Superior temporal gyrus (tissue), 1 donor: ENCODE data around the gene FAM50B.

Experiments
- DNase-seq: peaks from one replicate; pipeline ENCODE4 v3.0.0-alpha.2; 2016; ENCODE audit errors: extremely low spot score

FAM50B gene

DNA sequence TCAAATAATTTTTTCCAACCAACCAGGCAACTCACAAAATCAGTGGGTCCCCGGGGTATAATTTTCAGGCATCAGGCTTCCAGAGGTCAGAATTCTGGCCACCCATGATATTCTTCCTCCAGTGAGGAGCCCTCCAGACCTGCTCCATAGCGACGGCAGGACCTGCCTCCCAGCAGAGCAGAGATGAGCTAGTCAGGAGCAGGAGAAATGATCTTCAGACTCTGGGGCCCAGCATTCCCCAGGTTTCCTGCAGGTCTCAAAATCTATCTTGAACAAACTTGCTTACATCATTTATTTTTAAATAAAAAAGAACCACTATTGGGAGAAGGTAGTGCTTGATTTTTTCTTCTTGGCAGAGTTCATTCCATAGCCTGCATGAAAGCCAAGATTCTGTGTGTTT, 44.7 kb downstream of the FAM50B start:
- no peak for DNase-seq

DNA sequence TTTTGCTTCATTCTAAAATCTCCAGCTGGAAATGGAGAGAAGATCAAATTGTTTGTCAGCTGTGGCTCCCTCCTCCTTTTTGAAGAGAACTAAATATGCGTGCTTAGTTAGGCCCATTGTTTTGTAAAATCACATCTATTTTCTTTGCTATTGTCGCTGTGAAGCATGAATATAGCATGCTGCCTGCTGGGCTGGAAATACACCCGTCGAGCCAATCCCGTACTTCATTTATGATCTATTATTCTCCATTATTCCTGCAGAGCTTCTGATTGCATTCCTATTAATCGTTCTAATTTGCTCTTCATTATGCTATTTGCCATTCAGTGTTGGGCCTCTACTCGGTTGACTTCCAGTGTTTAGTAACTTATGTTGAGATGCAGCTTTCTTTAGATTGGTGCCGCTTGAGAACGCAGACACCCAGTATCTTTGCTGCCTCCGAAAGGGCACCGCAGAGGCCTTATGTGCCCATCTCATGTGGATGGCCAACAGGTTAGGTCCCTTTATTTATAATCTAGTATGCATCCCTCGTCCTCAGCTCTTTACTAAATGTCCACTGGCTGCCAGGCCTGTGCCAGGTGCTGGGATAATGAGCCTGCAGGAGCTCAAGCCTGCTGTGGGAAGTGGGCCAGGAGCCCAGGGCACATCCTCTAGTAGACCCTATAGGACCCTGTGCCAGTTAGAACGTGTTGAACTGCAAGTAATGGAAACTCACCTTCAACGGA, 45.6 kb downstream of the FAM50B start:
- DNase-seq: no peak

DNA sequence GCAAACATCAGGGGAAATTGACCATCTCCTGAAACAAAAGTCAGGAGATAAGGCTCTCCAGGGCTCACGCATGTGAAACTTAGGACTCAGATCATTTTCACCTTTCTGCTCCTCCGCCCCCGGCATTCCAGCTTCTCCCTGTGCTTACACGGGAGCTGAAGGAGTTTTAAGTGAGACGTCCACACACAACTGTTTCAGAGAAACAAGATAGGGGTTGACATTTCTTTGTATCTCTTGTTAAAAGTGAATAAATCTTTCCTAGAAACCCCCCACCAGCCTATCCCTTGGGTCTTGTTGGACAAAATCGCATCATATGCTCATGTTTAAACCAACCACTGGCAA, 46.1 kb downstream of the FAM50B start:
- DNase-seq: no peak

DNA sequence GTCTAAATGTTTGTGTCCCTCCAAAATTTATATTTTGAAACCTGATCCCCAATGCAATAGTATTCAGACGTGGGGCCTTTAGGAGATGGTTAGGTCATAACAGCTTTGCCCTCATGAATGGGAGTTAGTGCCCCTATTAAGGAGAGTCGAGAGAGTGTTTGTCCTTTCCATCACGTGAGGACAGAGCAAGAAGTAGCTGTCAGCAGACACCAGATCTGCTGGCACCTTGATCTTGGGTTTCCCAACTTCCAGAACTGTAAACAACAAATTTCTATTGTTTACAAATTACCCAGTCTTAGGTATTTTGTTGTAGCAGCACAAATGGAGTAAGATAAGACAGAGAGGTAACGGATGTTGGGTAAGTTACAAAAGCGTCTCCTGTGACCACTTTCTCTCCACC, 46.6 kb downstream of the FAM50B start:
- no peak for DNase-seq

DNA sequence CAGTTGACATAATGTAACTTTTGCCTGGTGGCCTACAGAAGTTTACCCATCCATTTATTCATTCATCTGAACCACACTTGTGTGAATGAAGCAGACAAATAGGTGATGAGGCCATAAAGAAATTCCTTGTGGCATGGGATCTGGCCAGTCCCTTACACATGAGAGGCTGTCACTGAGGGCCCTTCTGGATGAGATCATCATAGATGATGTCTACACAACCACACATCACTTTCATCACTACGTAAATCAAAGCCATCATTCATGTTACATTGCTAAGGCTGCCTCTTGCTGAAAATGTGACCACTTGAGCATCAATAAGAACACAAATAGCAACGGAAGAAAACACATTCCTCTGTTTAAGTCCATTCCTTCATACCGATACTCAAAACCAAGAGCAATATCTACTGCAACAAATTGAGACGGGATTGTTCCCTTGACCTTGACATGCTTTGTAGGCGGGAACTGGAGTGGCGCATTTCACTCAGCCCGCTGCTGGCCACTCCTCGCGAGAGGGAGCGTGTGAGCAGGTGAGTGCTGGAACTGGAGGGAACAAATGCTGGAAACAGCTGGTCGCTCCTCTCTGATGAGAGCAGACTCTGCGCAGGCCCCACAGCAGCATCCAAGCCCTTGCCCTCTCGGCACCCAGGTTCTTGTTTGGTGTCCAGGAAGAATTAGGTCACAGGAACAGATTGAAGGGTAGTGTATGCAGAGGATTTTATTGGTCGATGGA, 49.3 kb downstream of the FAM50B start:
- no peak for DNase-seq

DNA sequence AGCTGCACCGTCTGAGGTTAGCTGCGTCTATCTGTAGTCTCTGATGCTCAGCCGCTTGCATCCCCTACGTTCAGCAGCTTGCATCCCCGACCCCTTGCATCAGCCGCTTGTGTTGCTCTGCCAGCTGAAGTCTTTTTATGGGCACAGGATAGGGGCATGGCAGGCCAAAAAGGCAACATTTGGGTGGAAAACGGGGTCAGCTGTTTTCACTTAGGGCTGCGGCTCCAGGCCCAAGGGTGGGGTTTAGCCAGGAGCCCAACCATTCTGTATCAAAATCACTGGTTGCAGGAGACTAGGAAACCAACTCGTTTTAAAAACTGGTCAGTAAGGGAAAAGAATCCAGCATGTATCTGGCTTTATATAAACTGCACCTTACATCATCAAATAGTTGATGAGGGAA, 49.9 kb downstream of the FAM50B start:
- no peak for DNase-seq

DNA sequence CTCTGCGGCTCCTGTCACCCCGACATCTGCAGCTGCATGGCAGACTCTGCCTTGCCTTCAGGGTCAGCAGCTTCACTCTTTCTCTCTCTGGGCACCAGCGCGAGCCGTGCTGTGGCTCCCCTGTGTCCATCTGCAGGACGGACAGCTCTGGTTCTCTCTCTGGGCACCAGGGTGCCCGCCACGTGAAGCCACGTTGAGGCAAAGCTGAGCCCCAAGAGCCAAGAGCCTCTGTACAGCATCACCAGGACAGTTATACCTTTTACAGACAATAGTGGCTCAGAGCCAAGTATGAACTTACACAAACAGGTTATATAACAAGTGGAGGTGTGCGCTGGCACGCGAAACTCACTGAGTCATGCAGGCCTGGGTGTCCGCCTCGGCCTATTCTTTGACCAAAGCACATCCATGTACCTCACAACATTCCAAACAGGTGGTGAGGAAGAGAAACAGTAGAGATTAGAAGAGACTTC, 50.8 kb downstream of the FAM50B start:
- no peak for DNase-seq
